ENCODE measurements around the gene BAZ2A.

- TF ChIP-seq FOSL2 (IDR thresholded peaks at IDR 0.05; ENCODE audit: borderline replicate concordance, low read depth) (no peak), TAF1 (IDR thresholded peaks at IDR 0.05; ENCODE audit: borderline replicate concordance, low read depth, low read length) (no peak), RAD21 (IDR thresholded peaks at IDR 0.05; ENCODE audit: low read length) (no peak), POLR2AphosphoS5 (IDR thresholded peaks at IDR 0.05; ENCODE audit: low read depth, low read length) (no peak), FOXM1 (IDR thresholded peaks at IDR 0.05; ENCODE audit: low read depth) (no peak), FOXJ3 (CRISPR knock-in tag; IDR thresholded peaks at IDR 0.05) (no peak), ELF1 (IDR thresholded peaks at IDR 0.05) (no peak)
- TF ChIP-seq, protein P1, sequence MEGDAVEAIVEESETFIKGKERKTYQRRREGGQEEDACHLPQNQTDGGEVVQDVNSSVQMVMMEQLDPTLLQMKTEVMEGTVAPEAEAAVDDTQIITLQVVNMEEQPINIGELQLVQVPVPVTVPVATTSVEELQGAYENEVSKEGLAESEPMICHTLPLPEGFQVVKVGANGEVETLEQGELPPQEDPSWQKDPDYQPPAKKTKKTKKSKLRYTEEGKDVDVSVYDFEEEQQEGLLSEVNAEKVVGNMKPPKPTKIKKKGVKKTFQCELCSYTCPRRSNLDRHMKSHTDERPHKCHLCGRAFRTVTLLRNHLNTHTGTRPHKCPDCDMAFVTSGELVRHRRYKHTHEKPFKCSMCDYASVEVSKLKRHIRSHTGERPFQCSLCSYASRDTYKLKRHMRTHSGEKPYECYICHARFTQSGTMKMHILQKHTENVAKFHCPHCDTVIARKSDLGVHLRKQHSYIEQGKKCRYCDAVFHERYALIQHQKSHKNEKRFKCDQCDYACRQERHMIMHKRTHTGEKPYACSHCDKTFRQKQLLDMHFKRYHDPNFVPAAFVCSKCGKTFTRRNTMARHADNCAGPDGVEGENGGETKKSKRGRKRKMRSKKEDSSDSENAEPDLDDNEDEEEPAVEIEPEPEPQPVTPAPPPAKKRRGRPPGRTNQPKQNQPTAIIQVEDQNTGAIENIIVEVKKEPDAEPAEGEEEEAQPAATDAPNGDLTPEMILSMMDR (IDR thresholded peaks at IDR 0.05), result no peak
- TF ChIP-seq, protein P2, sequence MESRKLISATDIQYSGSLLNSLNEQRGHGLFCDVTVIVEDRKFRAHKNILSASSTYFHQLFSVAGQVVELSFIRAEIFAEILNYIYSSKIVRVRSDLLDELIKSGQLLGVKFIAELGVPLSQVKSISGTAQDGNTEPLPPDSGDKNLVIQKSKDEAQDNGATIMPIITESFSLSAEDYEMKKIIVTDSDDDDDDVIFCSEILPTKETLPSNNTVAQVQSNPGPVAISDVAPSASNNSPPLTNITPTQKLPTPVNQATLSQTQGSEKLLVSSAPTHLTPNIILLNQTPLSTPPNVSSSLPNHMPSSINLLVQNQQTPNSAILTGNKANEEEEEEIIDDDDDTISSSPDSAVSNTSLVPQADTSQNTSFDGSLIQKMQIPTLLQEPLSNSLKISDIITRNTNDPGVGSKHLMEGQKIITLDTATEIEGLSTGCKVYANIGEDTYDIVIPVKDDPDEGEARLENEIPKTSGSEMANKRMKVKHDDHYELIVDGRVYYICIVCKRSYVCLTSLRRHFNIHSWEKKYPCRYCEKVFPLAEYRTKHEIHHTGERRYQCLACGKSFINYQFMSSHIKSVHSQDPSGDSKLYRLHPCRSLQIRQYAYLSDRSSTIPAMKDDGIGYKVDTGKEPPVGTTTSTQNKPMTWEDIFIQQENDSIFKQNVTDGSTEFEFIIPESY (IDR thresholded peaks at IDR 0.05; ENCODE audit: borderline replicate concordance, low read depth), result no peak
Observed at GRCh38 chr12:56657416-56658379, 27.6 kb upstream of the BAZ2A start.
